Left hindlimb (tissue), 1 donor: ENCODE data around the gene CILP2.

Source experiments
- DNase-seq: peaks from one replicate; pipeline ENCODE4 v3.0.0-alpha.2; 2018

Gene CILP2

DNA sequence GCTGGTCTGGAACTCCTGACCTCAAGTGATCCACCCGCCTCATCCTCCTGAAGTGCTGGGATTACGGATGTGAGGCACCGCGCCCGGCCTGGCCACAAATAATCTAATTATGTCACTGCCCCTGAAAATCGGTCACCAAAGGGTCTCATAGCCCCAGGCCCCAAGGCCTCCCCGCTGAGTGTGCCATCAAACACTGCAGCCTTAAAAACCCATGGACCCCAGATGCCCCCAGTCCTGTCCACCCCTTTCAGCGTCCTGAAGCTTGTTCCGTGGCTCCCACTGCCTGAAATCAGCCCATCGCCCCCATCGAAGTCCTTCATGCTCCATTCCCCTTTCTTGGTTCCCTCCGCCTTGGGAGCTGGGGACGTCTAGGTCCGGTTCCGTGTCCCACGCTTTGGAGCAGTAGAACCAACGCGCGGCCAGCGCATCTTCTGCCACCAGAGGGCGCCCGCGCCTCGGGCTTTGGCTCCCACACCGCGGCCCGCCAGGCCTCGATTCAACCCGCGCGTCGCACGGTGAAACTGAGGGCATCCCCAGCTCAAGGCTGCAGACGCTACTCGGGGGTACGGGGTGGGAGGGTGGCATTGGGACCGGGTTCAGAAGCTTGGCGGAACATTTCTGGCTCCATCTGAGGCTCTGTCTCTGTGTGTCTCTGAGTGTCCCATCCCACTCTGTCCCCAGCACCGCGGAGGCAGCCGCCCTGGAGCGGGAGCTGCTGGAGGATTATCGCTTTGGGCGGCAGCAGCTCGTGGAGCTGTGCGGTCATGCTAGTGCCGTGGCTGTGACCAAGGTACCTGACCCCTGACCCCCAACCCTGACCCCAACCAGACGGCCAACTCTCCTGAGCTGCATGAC is 5.9 kb upstream of the CILP2 start:
- peak; percentile 83 for DNase-seq

DNA sequence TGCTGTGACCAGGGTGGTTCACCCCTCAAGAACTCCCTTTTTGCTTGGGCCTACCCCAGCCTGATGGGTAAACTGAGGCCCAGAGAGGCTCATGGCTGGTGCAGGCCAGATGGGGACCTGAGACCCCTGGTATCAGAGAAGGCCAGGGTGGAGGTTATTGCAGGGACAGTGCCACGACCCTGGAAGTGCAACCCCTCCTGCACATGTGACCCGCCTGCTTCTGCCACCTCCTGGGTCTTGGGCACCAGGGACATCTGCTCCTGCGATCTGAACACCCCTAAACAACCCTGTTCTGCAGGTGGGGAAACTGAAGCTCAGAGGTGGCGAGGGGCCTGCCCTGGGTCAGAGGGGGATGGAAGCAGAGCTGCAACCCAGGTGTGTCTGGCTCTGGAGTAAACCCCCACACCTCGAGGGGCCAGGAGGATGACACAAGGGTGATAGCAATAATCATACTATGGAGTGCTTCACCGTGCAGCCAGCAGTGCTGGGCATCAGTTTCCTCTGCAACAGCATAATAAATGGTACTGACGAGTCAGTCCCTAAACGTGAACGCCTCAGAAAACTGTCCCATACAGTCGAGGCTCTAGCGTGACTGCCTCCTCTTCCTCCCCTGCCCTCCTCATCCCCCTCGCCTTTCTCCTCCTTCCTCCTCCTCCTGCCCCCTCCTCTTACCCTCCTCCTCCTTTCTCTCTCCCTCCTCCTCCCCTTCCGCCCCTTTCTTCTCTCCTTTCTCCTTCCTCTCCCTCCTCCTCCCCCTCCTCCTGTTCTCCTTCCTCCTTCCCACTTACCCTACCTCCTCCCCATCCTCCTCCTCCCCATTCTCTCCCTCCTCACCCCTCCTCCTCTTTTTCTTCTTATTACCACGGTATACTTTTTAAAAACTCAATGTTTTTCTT is 5.0 kb upstream of the CILP2 start:
- DNase-seq = no peak

- no peak for DNase-seq
These were observed 4.2 kb upstream of the CILP2 start for GRCh38 chr19:19533841-19534240.

DNA sequence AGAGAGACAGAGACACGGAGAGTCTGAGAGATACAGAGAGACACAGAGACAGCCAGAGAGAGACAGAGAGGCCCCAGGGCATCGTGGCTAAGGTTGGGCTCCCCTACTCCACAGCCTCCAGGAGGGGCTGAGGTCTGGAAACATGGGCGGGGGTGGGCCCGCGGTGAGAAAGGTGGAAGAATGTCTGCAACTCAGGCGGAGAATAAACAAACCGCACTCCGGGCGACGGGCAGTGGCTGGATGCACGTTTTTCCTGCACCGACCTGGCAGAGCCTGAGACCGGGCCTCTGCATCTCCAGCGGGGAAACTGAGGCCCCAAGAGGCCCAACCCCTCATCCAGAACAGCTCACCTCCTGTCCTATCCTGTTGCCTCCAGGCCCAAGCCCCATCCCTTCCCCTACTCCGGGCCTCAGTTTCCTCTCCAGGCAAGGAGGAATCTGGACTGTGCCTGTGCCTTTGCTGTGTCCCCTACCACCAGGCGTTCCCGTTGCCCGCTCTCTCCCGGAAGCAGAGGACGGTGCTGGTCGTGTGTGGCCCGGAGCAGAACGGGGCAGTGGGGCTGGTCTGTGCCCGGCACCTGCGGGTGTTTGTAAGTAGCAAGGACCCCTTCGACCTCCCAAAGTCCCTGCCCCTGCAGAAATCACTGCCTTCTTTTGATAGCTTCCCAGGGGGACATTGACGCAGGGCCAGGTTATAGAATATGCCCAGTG is 3.4 kb upstream of the CILP2 start:
- no peak for DNase-seq

DNA sequence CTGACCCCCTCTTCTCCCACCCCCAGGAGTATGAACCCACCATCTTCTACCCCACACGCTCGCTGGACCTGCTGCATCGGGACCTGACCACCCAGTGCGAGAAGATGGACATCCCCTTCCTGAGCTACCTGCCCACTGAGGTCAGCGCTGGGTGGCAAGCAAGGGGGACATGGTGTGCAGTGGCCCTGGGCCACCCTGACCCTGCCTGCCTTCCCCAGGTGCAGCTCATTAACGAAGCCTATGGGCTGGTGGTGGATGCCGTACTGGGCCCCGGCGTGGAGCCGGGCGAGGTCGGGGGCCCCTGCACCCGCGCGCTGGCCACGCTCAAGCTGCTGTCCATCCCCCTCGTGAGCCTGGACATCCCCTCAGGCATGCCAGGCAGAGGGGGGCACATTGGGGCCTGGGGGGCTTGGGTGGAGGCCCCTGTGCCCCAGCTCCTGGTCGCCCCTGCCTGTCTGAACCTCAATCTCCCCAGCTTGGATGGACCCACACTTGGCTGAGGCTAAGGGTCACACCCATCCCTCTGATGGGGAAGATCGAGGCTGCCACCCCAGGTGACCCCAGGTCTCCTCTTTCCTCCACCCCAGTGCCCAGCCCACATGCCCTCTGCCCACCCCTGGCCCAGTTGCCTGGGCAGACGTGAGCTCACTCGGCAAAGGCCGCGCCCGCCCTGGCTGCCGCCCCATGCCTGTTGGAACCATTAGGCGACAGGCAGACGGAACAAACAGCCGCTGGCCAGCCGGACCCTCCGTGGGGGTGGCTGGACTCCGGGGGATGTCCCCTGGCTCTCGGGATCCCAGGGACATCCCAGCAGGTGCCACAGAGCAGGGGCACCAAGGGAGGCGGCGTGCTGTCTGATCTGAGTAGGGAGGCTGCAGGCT is 2.5 kb upstream of the CILP2 start:
- no peak for DNase-seq

GRCh38 chr19:19537075-19538048 is 703 bp upstream of the CILP2 start:
- no peak for DNase-seq

- no peak for DNase-seq
These were observed 711 bp downstream of the CILP2 start for GRCh38 chr19:19538785-19539166.

DNA sequence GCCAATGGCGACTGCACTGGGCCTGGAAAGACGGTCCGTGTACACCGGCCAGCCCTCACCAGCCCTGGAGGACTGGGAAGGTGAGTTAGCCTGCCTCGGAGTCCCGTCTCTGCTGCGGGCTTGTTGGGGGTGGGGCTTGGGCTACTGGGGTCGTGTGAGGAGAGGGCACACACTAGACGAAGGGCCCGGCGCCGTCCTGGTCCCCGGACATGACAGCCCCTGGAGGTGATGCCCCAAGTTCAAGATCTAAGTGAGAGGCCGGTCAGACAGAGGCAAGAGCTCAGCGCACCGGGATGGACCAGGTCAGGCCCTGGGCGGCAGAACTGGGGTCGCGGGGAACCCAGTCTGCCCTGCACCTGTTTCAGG is 1.6 kb downstream of the CILP2 start:
- DNase-seq = no peak

DNA sequence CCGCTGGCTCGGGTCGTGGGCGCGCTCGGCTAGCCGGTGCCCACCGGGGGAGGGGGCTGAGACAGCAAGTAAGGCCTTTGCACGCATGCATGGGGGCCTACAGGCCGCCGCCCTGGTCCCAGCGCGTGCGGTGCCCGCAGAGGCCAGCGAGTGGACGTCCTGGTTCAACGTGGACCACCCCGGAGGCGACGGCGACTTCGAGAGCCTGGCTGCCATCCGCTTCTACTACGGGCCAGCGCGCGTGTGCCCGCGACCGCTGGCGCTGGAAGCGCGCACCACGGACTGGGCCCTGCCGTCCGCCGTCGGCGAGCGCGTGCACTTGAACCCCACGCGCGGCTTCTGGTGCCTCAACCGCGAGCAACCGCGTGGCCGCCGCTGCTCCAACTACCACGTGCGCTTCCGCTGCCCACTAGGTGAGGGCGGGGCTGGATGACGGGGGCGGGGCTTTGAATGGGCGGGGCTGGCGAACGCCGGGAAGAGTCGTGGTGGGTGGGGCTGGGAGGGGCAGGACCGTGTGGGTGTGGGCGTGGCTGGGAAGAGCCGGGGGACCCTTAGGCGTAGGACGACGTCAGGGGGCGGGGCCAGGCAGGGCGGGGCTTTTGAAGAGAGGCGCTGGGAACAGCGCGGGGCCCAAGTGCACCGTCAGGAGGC is 2.1 kb downstream of the CILP2 start:
- DNase-seq = peak; percentile 88

DNA sequence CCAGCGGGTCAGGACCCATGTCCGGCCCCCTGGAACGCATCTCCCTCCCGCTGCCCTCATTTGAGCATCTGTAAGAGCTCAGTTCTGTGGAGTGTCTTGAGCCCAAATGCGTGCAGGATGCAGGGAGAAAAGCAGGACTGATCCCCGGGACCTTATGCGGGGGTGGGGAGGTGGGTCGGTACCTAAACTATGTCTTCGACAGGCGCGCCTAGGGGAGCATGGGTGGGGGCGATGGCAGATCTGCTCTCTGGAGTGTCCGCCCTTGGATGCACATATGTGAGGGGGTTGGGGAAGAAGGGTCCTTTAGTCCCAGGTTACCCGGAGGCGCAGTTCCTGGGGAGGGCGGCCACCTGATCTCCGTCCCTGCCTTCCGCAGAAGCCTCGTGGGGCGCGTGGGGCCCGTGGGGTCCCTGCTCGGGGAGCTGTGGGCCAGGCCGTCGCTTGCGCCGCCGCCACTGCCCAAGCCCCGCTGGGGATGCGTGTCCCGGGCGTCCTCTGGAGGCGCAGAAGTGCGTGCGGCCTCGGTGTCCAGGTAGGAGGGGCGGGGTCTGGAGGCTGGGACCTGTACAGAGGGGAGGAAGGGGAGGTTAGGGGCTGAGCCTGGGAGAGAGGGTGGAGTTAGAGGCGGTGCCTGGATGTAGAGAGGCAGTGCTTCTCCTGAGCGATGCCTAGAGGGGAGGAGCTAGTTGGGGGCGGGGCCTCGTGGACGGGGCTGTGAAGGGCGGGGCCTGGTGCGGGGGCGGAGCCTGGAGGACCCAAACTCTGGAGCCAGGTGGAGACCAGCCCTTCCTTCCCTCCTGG is 2.9 kb downstream of the CILP2 start:
- DNase-seq = peak; percentile 81

- peak; percentile 79 for DNase-seq
These were observed 3.6 kb downstream of the CILP2 start for GRCh38 chr19:19541616-19542015.

DNA sequence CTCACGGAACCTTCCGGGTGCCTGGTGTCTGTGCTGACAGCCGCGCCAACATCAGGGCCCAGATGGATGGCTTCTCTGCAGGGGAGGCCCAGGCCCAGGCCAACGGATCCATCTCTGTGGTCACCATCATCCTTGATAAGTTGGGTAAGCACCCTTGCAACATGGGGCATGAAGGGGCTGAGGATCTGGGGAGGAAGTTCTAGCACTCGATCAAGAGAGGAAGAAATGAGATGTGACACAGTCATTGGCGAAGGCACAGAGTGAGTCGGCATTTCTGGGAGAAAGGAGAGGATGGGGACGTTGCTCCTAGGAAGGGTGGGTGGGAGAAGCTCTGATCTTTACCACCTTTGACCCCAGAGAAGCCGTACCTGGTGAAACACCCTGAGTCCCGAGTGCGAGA is 4.4 kb downstream of the CILP2 start:
- no peak for DNase-seq

DNA sequence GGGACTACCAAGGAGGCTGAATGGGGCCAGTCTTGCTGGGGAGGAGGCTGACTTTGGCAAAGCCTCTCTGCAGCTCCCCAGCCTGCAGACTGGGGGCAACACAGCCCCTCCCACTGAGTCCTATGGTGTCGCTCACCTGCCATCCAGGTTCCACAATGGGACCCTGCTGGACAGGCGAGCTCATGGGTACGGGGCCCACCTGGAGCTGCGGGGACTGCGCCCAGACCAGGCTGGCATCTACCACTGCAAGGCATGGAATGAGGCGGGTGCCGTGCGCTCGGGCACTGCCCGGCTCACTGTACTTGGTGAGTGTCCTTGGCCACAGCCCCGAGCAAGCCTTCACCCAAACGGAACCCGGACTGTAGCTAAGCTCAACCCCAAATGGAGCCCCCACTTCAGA is 5.0 kb downstream of the CILP2 start:
- no peak for DNase-seq

DNA sequence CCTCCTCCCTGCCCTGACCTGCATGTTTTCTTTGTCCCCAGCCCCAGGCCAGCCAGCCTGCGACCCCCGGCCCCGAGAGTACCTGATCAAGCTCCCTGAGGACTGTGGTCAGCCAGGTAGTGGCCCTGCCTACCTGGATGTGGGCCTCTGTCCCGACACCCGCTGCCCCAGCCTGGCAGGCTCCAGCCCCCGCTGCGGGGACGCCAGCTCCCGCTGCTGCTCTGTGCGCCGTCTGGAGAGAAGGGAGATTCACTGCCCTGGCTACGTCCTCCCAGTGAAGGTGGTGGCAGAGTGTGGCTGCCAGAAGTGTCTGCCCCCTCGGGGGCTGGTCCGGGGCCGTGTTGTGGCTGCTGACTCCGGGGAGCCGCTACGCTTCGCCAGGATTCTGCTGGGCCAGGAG is 5.6 kb downstream of the CILP2 start:
- no peak for DNase-seq

DNA sequence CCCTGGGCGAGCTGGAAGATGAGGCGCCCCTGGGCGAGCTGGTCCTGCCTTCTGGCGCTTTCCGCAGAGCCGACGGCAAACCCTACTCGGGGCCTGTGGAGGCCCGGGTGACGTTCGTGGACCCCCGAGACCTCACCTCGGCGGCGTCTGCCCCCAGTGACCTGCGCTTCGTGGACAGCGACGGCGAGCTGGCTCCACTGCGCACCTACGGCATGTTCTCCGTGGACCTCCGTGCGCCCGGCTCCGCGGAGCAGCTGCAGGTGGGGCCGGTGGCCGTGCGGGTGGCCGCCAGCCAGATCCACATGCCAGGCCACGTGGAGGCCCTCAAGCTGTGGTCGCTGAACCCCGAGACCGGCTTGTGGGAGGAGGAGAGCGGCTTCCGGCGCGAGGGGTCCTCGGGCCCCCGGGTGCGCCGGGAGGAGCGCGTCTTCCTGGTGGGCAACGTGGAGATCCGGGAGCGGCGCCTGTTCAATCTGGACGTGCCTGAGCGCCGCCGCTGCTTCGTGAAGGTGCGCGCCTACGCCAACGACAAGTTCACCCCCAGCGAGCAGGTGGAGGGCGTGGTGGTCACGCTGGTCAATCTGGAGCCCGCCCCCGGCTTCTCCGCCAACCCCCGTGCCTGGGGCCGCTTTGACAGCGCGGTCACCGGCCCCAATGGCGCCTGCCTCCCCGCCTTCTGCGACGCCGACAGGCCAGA is 6.3 kb downstream of the CILP2 start:
- DNase-seq = no peak

DNA sequence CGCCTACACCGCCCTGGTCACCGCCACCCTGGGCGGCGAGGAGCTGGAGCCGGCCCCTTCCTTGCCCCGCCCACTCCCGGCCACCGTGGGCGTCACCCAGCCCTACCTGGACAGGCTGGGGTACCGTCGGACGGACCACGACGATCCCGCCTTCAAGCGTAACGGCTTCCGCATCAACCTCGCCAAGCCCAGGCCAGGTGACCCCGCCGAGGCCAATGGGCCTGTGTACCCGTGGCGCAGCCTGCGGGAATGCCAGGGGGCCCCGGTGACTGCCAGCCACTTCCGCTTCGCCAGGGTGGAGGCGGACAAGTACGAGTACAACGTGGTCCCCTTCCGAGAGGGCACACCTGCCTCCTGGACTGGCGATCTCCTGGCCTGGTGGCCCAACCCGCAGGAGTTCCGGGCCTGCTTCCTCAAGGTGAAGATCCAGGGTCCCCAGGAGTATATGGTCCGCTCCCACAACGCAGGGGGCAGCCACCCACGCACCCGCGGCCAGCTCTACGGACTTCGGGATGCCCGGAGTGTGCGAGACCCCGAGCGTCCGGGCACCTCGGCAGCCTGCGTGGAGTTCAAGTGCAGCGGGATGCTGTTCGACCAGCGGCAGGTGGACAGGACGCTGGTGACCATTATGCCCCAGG is 7.0 kb downstream of the CILP2 start:
- DNase-seq = no peak

DNA sequence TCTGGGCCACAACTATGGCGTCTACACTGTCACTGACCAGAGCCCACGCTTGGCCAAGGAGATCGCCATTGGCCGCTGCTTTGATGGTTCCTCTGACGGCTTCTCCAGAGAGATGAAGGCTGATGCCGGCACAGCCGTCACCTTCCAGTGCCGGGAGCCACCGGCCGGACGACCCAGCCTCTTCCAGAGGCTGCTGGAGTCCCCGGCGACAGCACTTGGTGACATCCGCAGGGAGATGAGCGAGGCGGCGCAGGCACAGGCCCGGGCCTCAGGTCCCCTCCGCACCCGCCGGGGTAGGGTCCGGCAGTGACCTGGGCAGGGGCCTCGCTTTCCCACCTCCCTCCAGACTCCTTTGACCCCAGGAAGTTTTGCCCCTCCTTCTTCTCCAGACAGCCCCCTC is 7.6 kb downstream of the CILP2 start:
- DNase-seq = no peak

- DNase-seq = no peak
These were observed 8.7 kb downstream of the CILP2 start for GRCh38 chr19:19546751-19547162.
